H1 (cell line): ENCODE measurements around the gene LY6G5B. TPM values are rescaled to one million over a fixed set of nuclear protein-coding genes. Genes with fewer than 3 reads are reported as not detected.

ENCODE experiments used
- CBX5 ChIP-seq: fragments of 300-800, 300-1000 bp; sonication (generic); IDR thresholded peaks from 2 replicates; pipeline ENCODE4 v1.7.1; 2016; ENCODE audit warnings: antibody characterized with exemption, low read length, low read depth
- CHD1 ChIP-seq: IDR thresholded peaks from 2 replicates; pipeline ENCODE4 v1.6.1; 2012; ENCODE audit warnings: low read depth, low read length, improper control_type of control experiment
- GTF2F1 ChIP-seq: IDR thresholded peaks from 2 replicates; pipeline ENCODE4 v1.6.1; 2012; ENCODE audit warnings: low read depth, low read length, improper control_type of control experiment, borderline replicate concordance
- POU5F1 ChIP-seq: IDR thresholded peaks from 2 replicates; pipeline ENCODE4 v1.6.1; 2011; ENCODE audit warnings: low read depth, mild to moderate bottlenecking, low read length, moderate library complexity
- USF2 ChIP-seq: IDR thresholded peaks from 2 replicates; pipeline ENCODE4 v1.6.1; 2011; ENCODE audit warnings: low read length, improper control_type of control experiment
- polyA plus RNA-seq, 7 experiments: library from polyadenylated mRNA; depleted of rRNA in 3 of 7; stranded (reverse) in 5 of 7; unstranded in 2 of 7; fragments of >200 nt in 5 of 7; fragments of 200-250 nt in 2 of 7; gene quantifications; 1 replicate in 5 of 7; 2 replicates in 1 of 7; 4 replicates in 1 of 7; pipeline versions ENCODE4 v1.2.1 to v1.2.3, GENCODE V29; 2011 to 2013; ENCODE audit warnings: missing spikeins in 2 of 7, mixed read lengths in 2 of 7
- total RNA-seq: library from RNA; stranded (reverse); fragmentation: NEBNext Ultra II Directional; extraction: Animal tissue kit (Norgen Biotek cat#: 25700); gene quantifications from 2 replicates; pipeline ENCODE4 v1.2.1, GENCODE V29; 2021

LY6G5B gene
- total and polyA plus RNA-seq, 2 of the 8 experiments (the other 6 are each of a cell fraction or from before 2014, with no cell fraction given): 10.6 to 12.6 TPM

GRCh38 chr6:31634969-31635575 lies 34.7 kb upstream of the LY6G5B start (continued):
- TF ChIP-seq USF2: no peak
- TF ChIP-seq GTF2F1: no peak
- no peak for TF ChIP-seq POU5F1
- no peak for TF ChIP-seq CBX5
- TF ChIP-seq CHD1: no peak
